NCI-H2196 treated with DMSO at 0.1 percent for 48 hours (cell line): ENCODE results near the gene NSMF.
A peak's percentile ranks its signal among the peaks of the same experiment; 100 is the strongest.

Experiments used
- DNase-seq: peaks from one replicate; lab custom pipeline; 2025; ENCODE audit not compliant: unreplicated experiment; lab: John Stamatoyannopoulos, UW

The NSMF gene

GRCh38 chr9:137448602-137448962, 10.6 kb downstream of the NSMF start:
- DNase-seq: no peak

GRCh38 chr9:137447722-137448601, 11.2 kb downstream of the NSMF start:
- no peak for DNase-seq

GRCh38 chr9:137446851-137447471, 12.2 kb downstream of the NSMF start:
- no peak for DNase-seq

GRCh38 chr9:137445930-137446431, 13.2 kb downstream of the NSMF start:
- no peak for DNase-seq

GRCh38 chr9:137445275-137445807, 13.8 kb downstream of the NSMF start:
- no peak for DNase-seq

GRCh38 chr9:137444106-137444790, 14.9 kb downstream of the NSMF start:
- DNase-seq: no peak

GRCh38 chr9:137441935-137442321, 17.2 kb downstream of the NSMF start:
- no peak for DNase-seq

- peak; percentile 84 for DNase-seq
These were observed 17.7 kb downstream of the NSMF start, which contains the start of gene ENTPD8 for GRCh38 chr9:137441289-137441934. ENTPD8 (minus strand) TSS chr9:137441357; CDS start chr9:137438285, 3,072 bp downstream.

- DNase-seq: no peak
These were observed 19.9 kb downstream of the NSMF start for GRCh38 chr9:137439158-137439714.

GRCh38 chr9:137438591-137439157, 20.5 kb downstream of the NSMF start:
- DNase-seq: no peak

- DNase-seq: no peak
These were observed 21.2 kb downstream of the NSMF start for GRCh38 chr9:137437691-137438590.

- DNase-seq: no peak
These were observed 22.2 kb downstream of the NSMF start for GRCh38 chr9:137436761-137437600.

GRCh38 chr9:137435980-137436760, 23.0 kb downstream of the NSMF start:
- DNase-seq: peak; percentile 42

GRCh38 chr9:137435381-137435891, 23.7 kb downstream of the NSMF start:
- DNase-seq: no peak

GRCh38 chr9:137434498-137435380, 24.4 kb downstream of the NSMF start:
- DNase-seq: no peak

GRCh38 chr9:137433916-137434431, 25.2 kb downstream of the NSMF start:
- no peak for DNase-seq
